Stimulated activated CD8-positive, alpha-beta memory T cell treated with anti-CD3 and anti-CD28 coated beads, Interleukin-15, amount 100 ng/mL, for 24 hours (primary cell): Measurements from ENCODE around the gene ERG.

ENCODE experiments used
- DNase-seq: peaks from one replicate; pipeline ENCODE4 v3.0.0-alpha.2; 2020; ENCODE audit warnings: low read depth

Gene ERG

GRCh38 chr21:38474124-38474523 is 24.2 kb downstream of the ERG start:
- no peak for DNase-seq

- DNase-seq: no peak
Measured at GRCh38 chr21:38472412-38473108, 25.7 kb downstream of the ERG start.

DNA sequence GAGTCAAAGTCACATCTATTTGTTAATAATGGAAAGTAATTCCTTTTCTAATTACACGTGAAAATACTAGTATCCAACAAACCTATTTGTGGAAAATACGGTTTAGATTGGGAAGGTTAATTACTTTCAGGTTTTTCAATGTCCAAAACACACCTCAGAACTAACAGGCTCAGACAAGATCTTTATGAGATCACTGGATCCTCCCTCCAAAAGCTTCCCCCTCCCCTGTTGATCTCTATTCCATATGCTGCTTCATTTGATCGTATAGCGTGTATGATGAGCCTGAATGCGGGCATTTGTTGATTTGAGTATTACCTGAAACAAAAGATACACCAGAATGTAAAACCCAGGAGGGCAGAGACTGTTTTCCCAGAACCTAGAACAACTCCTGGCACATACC is 26.5 kb downstream of the ERG start:
- no peak for DNase-seq

- no peak for DNase-seq
Measured at GRCh38 chr21:38470755-38471154, 27.5 kb downstream of the ERG start.

DNA sequence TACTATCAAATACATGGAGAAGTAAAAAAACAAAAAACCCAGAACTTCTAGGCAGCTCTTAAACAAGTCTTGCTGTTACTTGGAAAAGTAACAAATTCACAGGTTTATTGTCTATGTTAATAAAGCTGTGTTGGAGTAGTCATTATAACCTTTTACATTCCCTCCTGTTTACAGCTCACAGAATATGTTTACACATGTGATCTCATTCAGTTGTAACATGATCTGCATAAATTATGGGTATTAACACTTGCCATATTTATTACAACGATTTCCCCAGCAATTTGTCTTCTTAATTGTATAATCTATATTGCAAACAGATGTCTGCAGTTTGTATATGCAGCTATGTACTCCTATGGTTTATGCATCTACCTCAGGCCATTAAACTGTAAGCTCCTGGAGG is 28.6 kb downstream of the ERG start:
- DNase-seq: no peak

DNA sequence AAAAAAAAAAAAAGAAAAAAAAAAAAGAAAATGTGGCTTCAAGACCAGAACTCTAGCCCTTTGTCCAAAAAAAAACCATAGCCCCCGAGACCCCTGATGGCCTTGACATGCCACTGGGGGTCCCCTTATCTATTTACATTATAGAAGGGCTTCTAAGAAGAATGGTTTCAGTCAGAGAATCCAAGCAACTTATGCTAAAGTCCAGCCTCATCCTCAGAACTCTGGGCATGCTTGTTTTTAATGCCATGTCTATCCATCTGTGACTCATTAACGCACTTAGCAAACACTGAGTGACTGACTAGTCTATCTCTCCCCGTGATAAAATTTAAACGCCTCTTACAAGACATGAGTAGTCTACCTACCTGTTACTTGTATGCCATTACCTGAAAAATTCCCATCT is 29.3 kb downstream of the ERG start:
- no peak for DNase-seq

DNA sequence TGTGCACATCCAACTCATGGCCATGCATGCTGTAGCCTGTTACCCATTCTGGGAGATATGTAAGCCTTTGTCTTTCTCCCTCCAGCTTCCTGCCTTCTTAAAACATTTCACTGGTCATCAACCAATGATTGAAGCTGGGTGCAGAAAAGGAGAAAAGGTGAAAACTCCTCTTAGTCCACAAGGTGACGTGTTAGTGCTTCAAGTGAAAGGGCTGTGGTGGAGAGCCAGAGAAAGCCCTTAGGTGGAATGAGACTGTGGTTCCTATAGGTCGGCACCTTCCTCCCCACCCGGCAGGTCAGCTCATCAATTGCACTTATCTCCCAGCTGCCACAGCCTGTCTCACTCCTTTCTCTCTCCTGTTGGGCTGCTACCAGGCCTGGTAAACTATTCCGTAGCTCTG is 30.4 kb downstream of the ERG start:
- DNase-seq: no peak

GRCh38 chr21:38467374-38467773 is 30.9 kb downstream of the ERG start:
- DNase-seq: no peak

DNA sequence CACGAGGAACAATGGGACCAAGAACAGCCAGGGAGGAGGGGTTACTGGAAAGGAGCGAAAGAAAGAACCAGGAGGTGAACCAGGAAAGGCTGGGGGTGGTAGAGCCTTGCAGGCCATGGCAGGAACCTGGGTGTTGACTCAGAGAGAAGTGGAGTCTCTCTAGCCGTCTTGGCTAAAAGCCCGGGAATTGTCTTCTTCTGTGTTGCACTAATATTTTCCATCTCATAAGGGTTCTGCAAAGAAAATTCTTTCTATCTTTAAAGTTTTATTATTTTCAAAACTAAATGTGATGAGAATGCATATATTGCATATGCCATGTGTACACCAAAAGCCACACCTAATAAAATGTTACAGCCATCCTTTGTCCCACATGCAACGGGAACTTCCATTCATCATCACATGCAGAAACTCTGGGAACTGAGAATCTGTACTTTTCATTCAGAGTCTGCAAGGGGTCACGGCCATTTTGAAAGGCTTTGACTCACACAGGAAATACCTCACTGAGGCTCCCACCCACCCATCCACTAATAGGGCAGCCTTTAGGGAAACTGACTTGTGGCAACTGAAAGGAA is 38.0 kb downstream of the ERG start:
- no peak for DNase-seq

- no peak for DNase-seq
Measured at GRCh38 chr21:38459490-38459889, 38.8 kb downstream of the ERG start.

- no peak for DNase-seq
Measured at GRCh38 chr21:38455403-38455802, 42.9 kb downstream of the ERG start.

- DNase-seq: no peak
Measured at GRCh38 chr21:38454702-38455101, 43.6 kb downstream of the ERG start.

DNA sequence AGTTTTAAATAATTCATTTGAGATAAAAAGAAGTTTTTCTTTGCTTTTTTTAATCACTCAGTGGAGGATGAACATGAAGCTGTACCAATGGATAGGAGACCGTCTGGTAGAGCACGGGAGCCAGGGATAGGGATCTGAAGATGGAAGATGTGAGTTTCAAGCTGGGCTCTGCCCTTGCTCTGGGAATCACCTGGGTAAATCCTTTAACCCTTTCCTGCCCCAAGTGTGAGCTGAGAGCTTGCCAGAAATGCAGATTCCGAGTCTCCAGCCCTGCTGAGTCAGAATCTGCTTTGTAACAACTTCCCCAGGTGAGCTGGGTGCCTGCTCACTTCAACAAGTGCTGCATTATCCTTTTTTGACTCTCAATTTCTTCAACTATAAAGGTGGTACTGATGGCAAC is 44.1 kb downstream of the ERG start:
- DNase-seq: no peak

GRCh38 chr21:38448671-38449385 is 49.4 kb downstream of the ERG start:
- no peak for DNase-seq

DNA sequence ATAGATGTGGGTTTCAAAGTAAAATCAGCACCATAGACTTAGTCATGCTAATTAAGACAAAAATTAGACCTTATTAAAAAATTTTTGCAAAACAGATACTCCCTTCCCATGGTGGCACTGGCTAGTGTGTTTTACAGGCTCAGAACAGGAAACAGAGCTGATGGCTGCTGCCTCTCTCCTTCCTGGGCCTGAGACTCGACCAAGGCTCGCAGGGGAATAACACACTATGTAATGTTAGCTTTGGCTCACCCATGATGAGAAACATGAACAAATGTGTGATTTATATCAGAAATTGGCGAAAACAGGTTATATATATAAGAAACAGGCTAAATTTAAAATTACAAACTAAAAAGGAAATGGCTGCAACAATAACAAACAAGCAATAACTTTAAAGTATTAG is 50.7 kb downstream of the ERG start:
- no peak for DNase-seq

GRCh38 chr21:38444691-38445090 is 53.6 kb downstream of the ERG start:
- DNase-seq: no peak

DNA sequence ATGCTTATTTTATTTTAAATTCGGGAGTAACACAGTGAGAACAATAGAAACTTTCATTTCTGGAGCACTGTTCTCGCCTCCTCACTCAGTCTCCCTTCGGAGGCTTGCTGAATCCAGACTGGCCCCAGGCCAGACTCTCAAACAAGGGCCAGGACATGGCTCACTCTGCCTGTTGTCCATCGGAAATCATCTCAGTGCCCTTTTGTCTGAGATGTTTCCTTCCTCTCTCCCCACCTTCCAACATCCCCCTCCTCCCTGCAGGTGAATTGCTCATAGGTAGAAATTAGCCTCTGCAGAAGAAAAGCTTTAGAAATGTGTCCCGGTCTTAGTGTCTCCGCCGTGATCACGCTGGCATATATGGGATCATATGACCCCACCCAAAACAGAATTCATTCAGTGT is 55.2 kb downstream of the ERG start:
- no peak for DNase-seq

GRCh38 chr21:38441153-38441552 is 57.1 kb downstream of the ERG start:
- no peak for DNase-seq

GRCh38 chr21:38440746-38441145 is 57.5 kb downstream of the ERG start:
- no peak for DNase-seq

- no peak for DNase-seq
Measured at GRCh38 chr21:38439957-38440356, 58.3 kb downstream of the ERG start.

DNA sequence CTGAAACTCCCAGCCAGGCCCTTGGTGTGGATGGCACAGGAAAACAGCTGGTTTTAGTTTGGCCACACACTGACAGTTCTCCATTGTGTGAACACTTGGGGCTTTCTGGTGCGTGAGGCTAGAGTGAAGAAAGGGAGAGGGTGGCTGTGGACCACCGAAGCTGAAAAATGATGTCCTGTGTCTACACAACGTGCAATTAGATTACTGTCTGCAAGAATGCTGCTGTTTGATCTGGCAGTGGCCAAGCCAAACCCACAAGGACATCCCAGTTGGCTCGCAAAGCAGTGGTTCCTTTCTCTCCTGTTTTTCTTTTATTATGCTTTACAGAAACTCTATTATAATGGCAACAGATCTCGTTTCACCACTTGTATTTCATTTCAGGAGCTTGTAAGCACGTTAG is 58.9 kb downstream of the ERG start:
- no peak for DNase-seq

GRCh38 chr21:38438462-38438893 is 59.8 kb downstream of the ERG start:
- DNase-seq: no peak

DNA sequence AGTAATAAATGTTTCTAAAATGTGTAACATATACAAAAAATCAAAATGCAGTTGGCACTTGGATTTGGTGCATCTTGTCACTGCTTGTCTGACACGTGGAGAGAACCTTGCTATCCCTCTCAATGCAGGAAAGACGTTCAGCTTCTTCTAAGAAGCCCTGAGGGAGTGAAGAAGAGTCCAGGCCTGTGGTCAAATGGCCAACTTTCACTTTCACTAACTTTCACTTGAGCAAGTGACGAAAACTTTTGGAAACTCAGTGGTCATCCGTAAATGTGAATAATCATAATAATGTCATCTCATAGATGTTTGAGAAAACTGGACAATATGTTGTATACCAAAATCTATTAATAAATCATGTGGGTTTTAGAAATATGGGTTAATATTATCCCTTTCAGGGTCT is 61.9 kb downstream of the ERG start:
- no peak for DNase-seq
